G401 (cell line): Measurements from ENCODE around the gene GALNT3. TPM values are rescaled to one million over a fixed set of nuclear protein-coding genes. Genes with fewer than 3 reads are reported as not detected.
A peak's percentile ranks its signal among the peaks of the same experiment; 100 is the strongest.

Experiments
- DNase-seq: peaks from one replicate; pipeline ENCODE4 v3.0.0-alpha.2; 2015; ENCODE audit warnings: low spot score
- in situ Hi-C: cut with HindIII; loops from 2 replicates; pipeline ENCODE4 v1.10.0; 2016; ENCODE audit warnings: low sequenced_read_pairs, mixed read lengths
- total RNA-seq: library from RNA; depleted of rRNA; stranded (reverse); fragments of >200 nt; shearing (Covaris generic); gene quantifications from 2 replicates; pipeline ENCODE4 v1.2.3, GENCODE V29; 2014

GALNT3 gene
- total RNA-seq, 1 experiment from 2014 or later: not detected

DNA sequence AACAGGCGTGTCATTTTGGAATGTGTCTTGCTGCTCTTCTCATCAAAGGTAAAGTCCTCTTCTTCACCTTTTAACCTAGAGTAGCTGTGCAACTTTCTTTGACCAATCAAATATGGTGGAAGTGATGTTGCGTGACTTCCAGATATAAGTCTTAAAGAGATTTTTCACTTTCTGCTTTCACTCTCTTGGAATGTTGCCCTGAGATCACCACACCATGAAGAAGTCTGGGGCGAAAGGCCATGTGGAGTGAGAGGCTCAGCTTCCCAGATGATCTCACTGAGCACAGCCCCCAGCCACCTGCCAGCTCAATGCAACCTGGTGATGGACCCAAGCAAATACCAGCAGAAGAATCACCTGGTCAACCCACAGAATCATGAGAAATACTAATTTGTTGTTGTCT lies 7.1 kb upstream of the GALNT3 start:
- in situ Hi-C loops: no loop called here
- DNase-seq: no peak

GRCh38 chr2:165796819-165797530 lies 2.9 kb upstream of the GALNT3 start:
- DNase-seq: no peak
- in situ Hi-C loops: no loop called here

GRCh38 chr2:165796129-165796528 lies 2.1 kb upstream of the GALNT3 start:
- no peak for DNase-seq
- in situ Hi-C loops: no loop called here

DNA sequence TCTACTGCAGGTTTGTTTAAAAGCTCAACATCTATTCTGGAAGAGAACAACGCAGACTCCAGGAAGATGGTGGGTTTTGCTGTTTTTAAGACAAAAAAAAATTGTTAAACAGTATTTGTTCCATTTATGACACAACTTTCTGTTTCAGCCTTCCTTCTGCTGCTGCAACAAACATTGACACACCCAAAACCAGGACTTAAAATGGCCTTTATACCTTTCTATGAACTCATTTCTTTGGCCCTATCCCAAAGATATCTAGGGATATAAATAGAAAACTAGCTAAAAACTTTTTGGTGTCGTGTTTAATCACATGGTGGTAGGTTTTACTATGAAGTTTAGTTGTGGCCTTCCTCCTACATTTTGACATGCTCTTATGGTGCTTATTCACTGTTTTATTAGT lies 964 bp upstream of the GALNT3 start:
- in situ Hi-C loops: no loop called here
- no peak for DNase-seq

- in situ Hi-C loops: no loop called here
- peak; percentile 19 for DNase-seq
Measured at GRCh38 chr2:165794536-165794928, 485 bp upstream of the GALNT3 start.

- DNase-seq: no peak
- in situ Hi-C loops: no loop called here
Measured at GRCh38 chr2:165793161-165793778, 777 bp downstream of the GALNT3 start.

- in situ Hi-C loops: no loop called here
- DNase-seq: no peak
Measured at GRCh38 chr2:165792104-165792454, 2.0 kb downstream of the GALNT3 start.

GRCh38 chr2:165791421-165792103 lies 2.5 kb downstream of the GALNT3 start:
- DNase-seq: no peak
- in situ Hi-C loops: no loop called here

GRCh38 chr2:165790466-165790865 lies 3.6 kb downstream of the GALNT3 start:
- in situ Hi-C loops: no loop called here
- no peak for DNase-seq

- no peak for DNase-seq
- in situ Hi-C loops: no loop called here
Measured at GRCh38 chr2:165787334-165787733, 6.7 kb downstream of the GALNT3 start.

GRCh38 chr2:165779706-165780105 lies 14.3 kb downstream of the GALNT3 start:
- DNase-seq: no peak
- in situ Hi-C loops: no loop called here

DNA sequence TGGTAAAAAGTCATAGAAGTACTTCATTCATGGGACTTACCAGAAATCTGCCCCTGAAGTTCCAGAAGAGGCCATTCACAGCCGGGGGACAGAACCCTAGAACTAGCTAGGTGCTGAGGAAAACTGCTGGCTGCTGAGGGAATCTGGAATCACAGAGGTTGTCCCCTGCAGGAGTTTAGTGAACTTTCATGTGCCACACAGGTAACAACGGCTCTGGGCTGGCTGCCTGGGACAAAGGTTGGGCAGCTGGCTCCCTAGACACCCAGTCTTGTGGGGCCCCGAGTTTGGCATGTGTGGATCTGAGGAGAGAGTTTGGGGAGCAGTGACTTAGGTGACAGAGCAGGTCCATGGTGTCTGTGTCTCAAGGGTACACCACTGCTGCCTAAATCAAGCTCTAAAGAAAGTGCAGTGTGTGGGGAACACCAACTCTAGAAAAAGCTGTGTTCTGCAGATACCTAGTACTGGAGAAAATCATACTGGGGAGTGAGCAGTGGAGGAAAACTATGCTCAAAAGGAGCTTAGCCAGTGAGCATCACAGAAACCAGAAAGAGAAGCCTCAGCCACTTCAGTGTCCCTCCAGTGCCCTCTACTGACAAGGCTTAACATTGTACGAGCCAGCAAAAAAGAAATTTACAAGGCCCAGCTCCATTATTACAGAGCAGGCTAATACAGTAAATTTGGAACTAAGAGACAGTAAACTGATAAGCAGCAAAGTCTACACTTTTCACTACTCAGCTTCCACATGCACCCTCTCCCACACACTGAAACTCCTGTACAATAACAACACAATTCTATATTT lies 15.2 kb downstream of the GALNT3 start:
- DNase-seq: no peak
- in situ Hi-C loops: no loop called here

DNA sequence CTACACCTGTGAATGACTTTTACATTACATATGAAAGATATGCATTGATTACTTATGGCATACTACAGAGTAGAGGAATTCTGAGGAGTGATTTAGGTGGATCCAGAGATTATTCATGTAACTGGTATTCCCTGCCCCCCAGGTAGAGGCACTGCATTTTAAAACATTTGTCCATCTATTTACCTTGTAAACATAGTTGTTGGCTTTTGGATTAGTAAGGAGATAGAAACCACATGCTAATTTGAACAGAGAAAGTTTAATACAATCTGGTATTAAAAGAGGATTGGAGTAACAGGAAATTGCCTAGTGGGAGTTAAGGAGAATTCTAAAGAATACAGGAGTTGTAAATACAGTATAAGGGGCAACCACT lies 15.9 kb downstream of the GALNT3 start:
- no peak for DNase-seq
- in situ Hi-C loops: no loop called here

DNA sequence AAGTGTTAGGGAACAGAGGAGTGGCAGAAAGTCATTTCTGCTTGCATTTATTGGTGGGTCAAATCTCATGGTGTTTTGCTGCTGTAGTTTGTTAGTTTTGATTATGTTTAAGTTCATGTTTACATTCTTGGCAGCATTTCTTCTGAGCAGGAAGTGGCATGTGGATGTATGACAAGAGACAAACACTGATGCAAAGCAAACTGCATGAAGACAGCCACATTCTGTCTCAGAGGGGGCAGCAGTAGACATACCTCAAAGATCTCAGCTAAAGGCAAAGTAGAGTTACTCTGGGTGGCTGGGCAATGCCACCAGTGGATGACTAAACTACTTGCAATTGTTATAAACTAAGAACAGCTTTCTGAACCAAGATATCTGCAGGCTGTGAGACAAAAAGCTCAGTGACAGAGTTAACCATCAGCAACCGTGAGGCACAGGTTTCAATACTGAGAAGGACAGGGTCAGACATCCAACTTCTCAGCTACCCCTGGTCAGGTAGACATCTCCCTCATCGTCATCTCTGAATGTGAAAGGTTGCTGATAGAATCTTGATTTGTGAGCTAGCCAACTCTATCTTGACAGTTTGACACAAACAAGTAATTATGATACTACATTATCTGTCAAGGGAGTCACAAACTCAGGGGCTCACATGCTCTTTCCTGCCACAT lies 16.4 kb downstream of the GALNT3 start:
- no peak for DNase-seq
- in situ Hi-C loops: no loop called here

DNA sequence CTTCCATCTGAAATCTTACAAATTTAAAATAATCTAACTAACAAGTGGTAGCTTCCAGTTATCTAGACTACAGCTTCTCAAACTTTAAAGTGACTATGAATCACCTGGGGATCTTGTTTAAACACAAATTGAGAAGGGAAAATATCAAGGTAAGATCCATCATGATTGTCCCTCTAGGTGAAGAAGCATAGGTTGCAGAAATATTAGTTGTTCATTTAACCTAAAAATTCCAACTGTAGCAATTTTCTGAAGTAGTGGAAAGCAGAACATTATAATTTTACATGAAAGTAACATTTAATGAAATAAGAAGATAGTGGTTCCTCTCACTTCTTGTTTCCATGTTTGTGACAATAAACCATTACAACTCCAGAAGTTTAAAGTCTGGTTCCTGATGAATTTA lies 17.3 kb downstream of the GALNT3 start:
- DNase-seq: no peak

GRCh38 chr2:165776013-165776412 lies 18.0 kb downstream of the GALNT3 start:
- peak; percentile 8 for DNase-seq
- in situ Hi-C loops: no loop called here

More for the DNA sequence above, 17.3 kb downstream of the GALNT3 start:
- in situ Hi-C loops: no loop called here

DNA sequence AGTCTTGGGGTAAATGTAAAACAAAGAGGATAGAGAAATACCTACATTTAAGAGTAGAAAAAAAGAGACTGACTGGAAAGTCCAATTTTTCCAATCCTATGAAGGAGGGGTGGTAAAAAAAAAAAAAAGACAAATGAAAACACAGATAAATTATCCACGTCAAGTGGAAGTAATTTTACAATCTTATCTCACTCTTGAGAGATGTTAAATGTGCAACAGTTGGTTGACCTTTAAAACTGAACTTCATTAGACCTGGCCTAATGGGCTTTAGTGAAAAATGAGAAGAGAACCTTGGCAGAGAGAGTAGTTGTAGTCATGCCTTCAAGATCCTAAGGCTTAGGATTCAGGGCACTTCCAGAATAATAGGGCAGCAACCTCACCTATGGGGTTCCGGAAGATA lies 20.4 kb downstream of the GALNT3 start:
- in situ Hi-C loops: no loop called here
- no peak for DNase-seq

DNA sequence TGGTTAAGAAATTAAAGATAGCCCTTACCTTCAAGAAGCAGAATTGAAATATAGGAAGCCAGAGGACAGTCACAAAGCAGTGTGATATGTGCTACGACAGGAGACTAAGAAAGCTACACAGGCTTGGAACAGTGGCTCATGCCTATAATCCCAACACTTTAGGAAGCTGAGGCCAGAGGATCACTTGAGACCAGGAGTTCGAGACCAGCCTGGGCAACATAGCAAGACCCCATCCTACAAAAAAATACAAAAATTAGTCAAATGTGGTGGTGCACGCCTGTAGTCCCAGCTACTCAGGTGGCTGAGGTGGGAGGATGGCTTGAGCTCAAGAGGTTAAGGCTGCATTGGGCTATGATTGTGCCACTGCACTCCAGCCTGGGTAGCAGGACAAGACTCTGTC lies 21.9 kb downstream of the GALNT3 start:
- in situ Hi-C loops: no loop called here

GRCh38 chr2:165766326-165766927 lies 27.6 kb downstream of the GALNT3 start:
- no peak for DNase-seq
- in situ Hi-C loops: no loop called here

More for the DNA sequence above, 21.9 kb downstream of the GALNT3 start:
- DNase-seq: no peak
